ENCODE measurements around the gene ZNF516.

The ZNF516 gene

GRCh38 chr18:76380791-76381405 is 114.1 kb downstream of the ZNF516 start:
- no peak for DNase-seq (ENCODE audit: low read depth in 2 of 2)

GRCh38 chr18:76380127-76380729 is 114.8 kb downstream of the ZNF516 start:
- DNase-seq (ENCODE audit: low read depth in 2 of 2), result no peak

DNA sequence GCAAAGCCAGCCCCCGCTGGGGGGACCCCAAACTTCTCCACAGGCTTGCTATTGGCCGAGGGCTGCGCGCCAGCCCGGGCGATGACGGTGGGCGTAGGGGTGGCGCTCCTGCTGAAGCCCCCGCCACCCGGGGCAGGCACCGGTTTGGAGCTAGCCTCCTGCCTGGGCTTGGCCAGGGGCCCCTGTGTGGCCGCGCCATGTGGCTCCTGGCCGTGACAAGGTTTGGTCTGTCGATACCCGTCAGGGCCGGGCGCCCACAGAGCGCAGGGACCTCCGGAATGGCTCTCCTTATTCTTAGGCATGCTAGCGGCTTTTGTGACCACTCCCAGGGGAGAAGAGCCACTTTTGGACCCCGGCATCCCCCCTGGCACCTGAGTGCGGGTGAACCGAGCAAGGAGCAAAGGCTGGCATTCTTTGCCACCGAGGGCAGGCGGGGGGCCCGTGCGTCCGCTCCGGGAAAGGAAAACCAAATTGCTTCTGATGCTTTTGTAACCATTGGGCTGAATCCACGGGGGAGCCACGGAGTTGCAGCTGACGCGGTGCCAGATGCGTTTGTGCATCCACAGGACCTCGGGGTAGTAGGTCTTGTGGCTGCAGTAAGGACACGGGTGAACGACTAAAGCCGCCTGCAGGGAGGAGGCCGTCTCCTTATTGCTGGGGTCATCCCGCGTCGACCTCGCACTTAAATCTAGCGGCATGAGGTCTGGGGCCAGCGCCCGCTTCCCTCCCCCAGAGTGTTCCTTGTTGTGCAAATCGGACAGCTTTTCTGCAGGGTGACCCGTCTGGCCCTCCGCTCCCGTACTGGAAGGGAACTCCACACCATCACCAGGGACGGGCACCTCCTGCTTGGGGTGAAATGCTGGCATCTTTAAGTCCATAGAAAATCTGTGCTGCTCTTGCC is 115.6 kb downstream of the ZNF516 start:
- DNase-seq (ENCODE audit: low read depth in 2 of 2), result no peak

GRCh38 chr18:76378526-76379215 is 116.4 kb downstream of the ZNF516 start:
- DNase-seq (ENCODE audit: low read depth in 2 of 2), result no peak

GRCh38 chr18:76377359-76377756 is 117.7 kb downstream of the ZNF516 start:
- no peak for DNase-seq (ENCODE audit: low read depth in 2 of 2)

DNA sequence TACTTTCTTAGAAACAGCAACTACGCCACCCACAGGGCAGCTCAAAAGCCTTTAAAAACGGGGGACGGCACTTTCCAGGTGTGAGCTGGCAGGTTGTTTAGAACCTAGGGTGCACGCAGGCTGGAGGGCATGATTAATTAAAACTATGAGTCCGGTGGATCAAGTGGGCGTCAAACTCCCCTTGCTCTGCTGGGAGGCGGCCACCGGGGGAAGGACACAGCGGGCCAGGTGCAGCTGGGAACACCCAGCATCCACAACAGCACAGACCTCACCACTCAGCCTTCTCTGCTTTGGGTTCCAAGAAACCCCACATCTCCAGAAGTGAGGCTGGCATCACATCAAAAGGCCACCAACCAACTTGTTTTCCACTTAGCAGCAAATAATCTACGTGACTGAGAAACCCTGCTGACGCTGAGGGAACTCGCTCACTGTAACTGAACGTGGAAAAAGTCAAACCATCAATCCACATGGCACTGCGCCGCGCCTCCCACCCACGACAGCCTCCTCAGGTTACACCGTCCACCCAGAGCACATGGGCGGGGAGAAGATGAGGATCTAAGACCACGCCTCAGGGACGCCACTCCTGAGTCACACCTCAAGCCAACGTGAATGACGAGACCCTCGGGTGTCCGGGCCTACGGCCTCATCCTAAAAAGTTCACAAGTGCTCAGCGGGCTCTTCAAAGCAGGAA is 118.2 kb downstream of the ZNF516 start:
- DNase-seq (ENCODE audit: low read depth in 2 of 2), result no peak

- DNase-seq (ENCODE audit: low read depth in 2 of 2), result no peak
Measured at GRCh38 chr18:76376225-76376624, 118.8 kb downstream of the ZNF516 start.

- no peak for DNase-seq (ENCODE audit: low read depth in 2 of 2)
Measured at GRCh38 chr18:76374330-76375281, 120.4 kb downstream of the ZNF516 start.

DNA sequence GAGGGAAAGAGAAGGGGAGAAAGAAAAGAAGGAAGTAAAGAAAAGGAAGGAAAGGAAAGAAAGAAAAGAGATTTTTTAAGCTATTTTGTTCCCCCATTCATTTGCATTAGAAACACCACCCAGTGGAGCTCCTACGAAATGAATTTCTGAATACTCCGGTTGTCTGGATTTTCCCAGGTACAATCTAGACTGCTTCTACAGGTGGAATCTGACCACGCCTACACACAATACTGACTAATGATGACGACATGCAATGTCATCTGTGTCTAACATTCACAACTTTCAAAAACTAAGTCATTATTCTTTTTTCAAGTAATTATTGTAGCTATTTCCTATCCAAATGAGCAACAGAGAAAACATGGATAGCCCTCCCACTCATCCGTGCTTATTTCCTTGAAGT is 121.7 kb downstream of the ZNF516 start:
- no peak for DNase-seq (ENCODE audit: low read depth in 2 of 2)

DNA sequence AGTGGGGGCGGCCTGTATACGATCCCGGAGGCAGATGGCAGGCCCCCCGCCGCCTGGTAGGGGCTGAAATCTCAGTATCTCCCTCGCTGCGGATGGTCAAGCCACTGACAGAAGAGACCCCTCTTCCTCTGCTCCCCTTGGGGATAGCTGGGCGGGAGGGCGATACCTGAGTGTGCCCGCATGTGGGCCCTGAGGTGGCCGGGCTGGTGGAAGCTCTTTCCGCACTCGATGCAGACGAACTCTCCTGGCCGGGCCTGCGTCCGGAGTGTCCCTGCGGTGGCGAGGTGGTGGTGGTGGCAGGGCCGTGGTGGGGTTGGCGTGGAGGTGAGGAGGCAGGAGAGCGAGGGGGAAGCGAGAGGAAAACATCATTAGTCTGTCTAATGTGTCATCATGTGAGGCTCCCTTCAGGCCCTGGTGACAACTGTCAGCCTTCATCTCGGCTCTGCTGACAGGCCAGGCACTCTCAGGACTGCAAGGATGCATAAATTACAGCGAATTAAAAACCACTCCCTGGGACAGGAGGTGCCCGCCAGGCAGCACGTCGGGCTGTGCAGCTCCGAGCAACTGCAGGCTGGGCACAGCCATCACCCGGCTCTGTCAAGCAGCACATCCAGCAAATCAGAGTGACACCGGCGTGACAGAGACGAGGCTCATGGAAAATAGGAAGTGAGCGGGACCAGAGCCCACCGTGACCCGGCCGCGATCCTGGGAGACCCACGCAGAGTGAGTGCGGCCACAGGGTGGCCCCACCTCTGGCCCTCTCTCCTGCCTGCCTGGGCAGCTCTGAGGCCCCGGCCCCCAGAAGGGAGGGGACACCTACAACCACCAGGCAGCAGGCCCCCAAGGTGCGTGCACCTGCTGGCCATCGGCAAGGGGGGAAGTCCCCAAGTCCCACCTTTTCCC is 123.5 kb downstream of the ZNF516 start:
- no peak for DNase-seq (ENCODE audit: low read depth in 2 of 2)

- DNase-seq (ENCODE audit: low read depth in 2 of 2), result no peak
Measured at GRCh38 chr18:76370686-76371085, 124.4 kb downstream of the ZNF516 start.

GRCh38 chr18:76370201-76370600 is 124.8 kb downstream of the ZNF516 start:
- DNase-seq (ENCODE audit: low read depth in 2 of 2), result no peak

DNA sequence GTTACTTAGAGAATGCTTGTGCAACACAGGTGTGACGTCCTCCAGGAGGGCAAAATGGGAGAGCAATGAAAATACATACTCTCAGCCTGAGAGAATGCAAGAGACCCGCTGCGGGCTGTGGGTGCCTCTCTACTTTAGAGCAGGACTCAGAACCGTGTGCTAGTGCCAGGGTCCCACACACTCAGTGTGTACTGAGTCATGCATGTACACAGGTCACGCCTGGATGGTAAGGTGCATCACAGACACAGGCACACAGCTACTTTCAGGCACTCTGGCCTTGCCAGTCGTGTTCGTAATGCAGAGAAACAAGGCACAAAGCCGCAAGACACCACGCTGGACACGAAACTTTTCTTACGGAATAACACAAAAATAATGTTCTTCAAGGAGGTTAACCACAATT is 125.3 kb downstream of the ZNF516 start:
- DNase-seq (ENCODE audit: low read depth in 2 of 2), result no peak

GRCh38 chr18:76368976-76369375 is 126.1 kb downstream of the ZNF516 start:
- no peak for DNase-seq (ENCODE audit: low read depth in 2 of 2)

GRCh38 chr18:76368271-76368670 is 126.8 kb downstream of the ZNF516 start:
- DNase-seq (ENCODE audit: low read depth in 2 of 2), result no peak

GRCh38 chr18:76367168-76368125 is 127.6 kb downstream of the ZNF516 start:
- no peak for DNase-seq (ENCODE audit: low read depth in 2 of 2)

DNA sequence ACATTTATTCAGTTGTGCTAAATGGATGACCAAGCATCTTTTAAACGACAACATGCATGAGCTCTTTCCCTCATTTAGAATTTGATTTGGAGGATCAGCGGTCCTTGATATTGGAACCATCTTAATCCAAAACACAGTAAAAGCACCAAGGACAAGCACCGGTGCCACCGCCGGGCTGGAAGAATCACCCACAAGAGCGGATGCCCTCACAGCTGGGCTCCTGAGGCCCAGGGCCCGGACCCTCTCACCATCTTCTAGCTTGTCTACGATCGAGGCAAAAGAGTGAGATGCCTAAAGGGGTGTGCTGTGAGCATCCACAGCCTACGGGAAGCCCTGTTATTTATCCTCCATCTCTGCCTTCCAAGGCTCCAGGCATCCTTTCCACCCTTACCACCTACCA is 129.5 kb downstream of the ZNF516 start:
- DNase-seq (ENCODE audit: low read depth in 2 of 2), result no peak
